Activated T-helper 2 cell treated with anti-CD3 and anti-CD28 coated beads, Interferon-gamma antibody, Interleukin-2, Interleukin-4, amounts not matched to agents 10 μg/mL and 5 μg/mL and 100 μg/mL, durations not matched to agents 14 hours and 24 hours and 36 hours (primary cell): Measurements from ENCODE around the gene NRP1. TPM values are rescaled to one million over a fixed set of nuclear protein-coding genes. Genes with fewer than 3 reads are reported as not detected.
"Not testable (repeated sequence)": the region's sequence is repeated elsewhere in the genome, so short reads cannot be mapped to it uniquely, and the experiment has no call there.

Source experiments
- DNase-seq: peaks from one replicate; pipeline ENCODE4 v3.0.0; 2021; ENCODE audit warnings: low spot score
- H3K27ac Mint-ChIP-seq: one replicate; pipeline ENCODE4 v1.8.0; 2021; ENCODE audit warnings: mixed read lengths
- H3K27me3 Mint-ChIP-seq: one replicate; pipeline ENCODE4 v1.8.0; 2021; ENCODE audit warnings: low read depth, mixed read lengths
- H3K36me3 Mint-ChIP-seq: one replicate; pipeline ENCODE4 v1.8.0; 2021; ENCODE audit warnings: low read depth, mixed read lengths
- H3K4me1 Mint-ChIP-seq: one replicate; pipeline ENCODE4 v1.8.0; 2021; ENCODE audit warnings: low read depth, mixed read lengths
- H3K4me3 Mint-ChIP-seq: one replicate; pipeline ENCODE4 v1.8.0; 2021; ENCODE audit warnings: low read depth, mild to moderate bottlenecking, moderate library complexity, mixed read lengths
- H3K9me3 Mint-ChIP-seq: one replicate; pipeline ENCODE4 v1.8.0; 2021; ENCODE audit warnings: mixed read lengths
- intact Hi-C: fragments of 100-400 bp; cut with micrococcal nuclease; formaldehyde crosslinking; loops from one replicate; pipeline ENCODE4 v1.15.1; 2023
- total RNA-seq: library from RNA; stranded (reverse); gene quantifications from 2 replicates; pipeline ENCODE4 v1.2.3, GENCODE V29; 2022

Gene NRP1
- total RNA-seq, 1 donor from 2014 or later: 6.1 TPM

DNA sequence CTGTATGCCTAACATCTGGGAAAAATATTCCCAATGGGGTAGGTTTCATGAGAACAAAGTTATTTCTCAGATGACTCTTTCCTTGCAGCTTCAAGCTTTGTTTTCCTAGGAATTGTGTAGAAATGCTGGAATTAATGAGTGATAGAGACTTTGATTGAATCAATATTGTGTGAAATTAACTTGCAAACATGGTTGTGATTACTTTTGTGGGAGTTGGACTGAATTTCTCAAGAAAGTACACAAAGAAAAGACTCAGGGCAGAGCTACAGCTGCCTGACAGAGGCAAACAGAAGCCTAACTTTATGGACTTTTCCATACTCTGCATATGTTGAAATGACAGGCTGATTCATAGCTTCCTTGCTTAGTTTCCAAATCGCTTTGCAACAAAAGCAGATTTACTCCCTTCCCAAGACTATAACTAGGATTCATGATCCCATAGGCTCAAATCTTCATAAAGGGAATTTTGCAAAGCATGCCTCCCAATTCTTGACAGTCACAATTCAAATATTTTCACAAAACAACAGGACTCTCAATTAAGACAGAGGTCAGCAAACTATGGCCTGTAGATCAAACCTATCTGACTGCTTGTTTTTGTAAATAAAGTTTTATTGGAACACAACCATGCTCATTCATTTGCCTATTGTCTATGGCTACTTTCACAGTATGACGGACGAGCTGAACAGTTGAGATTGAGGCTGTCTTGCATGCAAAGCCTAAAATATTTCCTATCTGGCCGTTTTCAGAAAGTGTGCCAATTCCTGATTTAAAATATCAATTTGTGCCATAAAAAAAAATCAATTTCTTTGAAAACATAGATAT, 27.6 kb downstream of the NRP1 start:
- no peaks in the 10 kb centered on the region for H3K36me3 Mint-ChIP-seq
- intact Hi-C loops: no loop called here
- H3K4me3 Mint-ChIP-seq: no peak overlapping the region
- peaks cover 5% of the 10 kb centered on the region for H3K27me3 Mint-ChIP-seq
- H3K27ac Mint-ChIP-seq: no peak overlapping the region
- peaks cover 2% of the 10 kb centered on the region for H3K4me1 Mint-ChIP-seq
- H3K9me3 Mint-ChIP-seq: no peaks in the 10 kb centered on the region
- no peak for DNase-seq

DNA sequence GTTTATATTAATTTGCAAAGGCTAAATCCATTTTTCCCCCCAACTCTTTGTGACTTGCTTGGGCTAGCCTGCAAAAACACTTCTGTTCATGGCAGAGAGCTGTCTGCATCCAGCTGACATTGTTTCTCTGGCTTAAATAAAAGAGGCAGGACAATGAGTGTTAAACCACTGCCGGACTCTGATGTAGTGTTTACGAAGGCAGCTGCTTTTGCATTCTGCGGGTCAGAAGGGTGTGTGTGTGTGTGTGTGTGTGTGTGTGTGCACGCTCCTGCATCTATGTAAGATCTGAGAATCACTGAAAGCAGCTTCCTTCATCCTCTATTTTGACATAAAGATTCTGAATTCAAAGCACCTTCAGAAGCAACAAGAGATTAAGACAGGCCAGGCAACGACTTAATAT, 28.3 kb downstream of the NRP1 start:
- no peak overlapping the region for H3K27ac Mint-ChIP-seq
- intact Hi-C loops: no loop called here
- no peak overlapping the region for H3K4me3 Mint-ChIP-seq
- H3K9me3 Mint-ChIP-seq: no peaks in the 10 kb centered on the region
- H3K27me3 Mint-ChIP-seq: peaks cover 5% of the 10 kb centered on the region
- H3K4me1 Mint-ChIP-seq: peaks cover 2% of the 10 kb centered on the region
- no peak for DNase-seq
- no peaks in the 10 kb centered on the region for H3K36me3 Mint-ChIP-seq

DNA sequence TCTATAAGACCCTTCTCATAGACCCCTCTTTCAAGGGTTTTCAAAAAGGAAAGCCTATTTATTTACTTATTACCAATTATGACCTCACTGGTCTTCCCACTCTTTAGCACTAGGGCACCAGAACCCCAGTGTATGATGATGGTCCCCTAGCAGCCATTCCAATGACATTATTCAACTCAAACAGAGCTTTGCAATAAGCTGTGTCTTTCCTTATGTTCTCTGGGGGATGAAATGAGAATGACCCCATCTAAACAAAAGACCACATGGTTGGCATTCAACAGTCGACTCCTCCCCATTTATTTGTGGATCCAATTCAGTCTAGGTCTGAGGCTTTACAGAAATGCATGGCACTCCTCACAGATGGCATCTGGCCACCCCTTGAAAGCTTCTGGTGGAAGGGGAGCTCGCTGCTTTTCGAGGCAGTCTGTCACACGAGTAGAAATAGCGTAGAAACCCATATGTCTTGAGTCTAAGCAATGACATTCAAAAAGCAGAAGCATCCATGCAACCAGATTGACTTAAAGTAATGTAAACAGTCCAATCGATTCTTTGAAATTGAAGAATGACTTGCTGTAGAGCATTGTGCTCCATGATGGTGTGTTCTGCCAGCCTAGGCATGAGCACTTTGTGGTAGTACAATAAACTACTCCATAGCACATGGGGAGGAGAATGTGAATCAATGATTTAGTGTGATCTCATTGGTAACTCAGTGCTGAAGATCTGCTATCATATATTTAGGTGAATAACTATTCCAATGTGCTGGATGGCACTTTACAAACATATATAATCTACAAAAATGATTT, 29.8 kb downstream of the NRP1 start:
- Mint-ChIP-seq H3K27me3 (peaks cover 5% of the 10 kb centered on the region), H3K27ac (no peak overlapping the region), H3K4me3 (no peak overlapping the region), H3K4me1 (peaks cover 2% of the 10 kb centered on the region), H3K36me3 (no peaks in the 10 kb centered on the region), H3K9me3 (no peaks in the 10 kb centered on the region)
- no peak for DNase-seq
- intact Hi-C loops: no loop called here

DNA sequence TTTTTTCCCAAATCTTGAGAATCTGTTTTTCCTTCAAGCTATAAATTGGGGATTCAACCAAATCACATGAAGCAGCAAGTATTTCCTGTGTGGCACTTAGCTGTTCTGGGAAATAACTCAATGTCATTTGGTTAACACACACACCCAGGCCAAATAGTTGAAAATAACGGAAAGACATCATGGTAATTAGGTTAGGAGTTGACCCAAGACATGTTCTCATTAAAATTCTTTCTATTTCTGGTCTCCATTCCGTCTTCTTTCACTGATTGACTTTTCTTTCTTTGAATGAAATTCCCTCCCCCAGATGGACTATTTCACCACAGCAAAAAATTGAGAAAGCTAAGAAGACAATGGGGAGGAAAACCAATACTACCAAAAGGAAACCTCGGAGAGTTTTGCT, 30.5 kb downstream of the NRP1 start:
- no peak for DNase-seq
- no peak overlapping the region for H3K4me3 Mint-ChIP-seq
- peaks cover 5% of the 10 kb centered on the region for H3K27me3 Mint-ChIP-seq
- no peak overlapping the region for H3K27ac Mint-ChIP-seq
- peaks cover 2% of the 10 kb centered on the region for H3K4me1 Mint-ChIP-seq
- H3K36me3 Mint-ChIP-seq: no peaks in the 10 kb centered on the region
- no peaks in the 10 kb centered on the region for H3K9me3 Mint-ChIP-seq
- intact Hi-C loops: no loop called here

DNA sequence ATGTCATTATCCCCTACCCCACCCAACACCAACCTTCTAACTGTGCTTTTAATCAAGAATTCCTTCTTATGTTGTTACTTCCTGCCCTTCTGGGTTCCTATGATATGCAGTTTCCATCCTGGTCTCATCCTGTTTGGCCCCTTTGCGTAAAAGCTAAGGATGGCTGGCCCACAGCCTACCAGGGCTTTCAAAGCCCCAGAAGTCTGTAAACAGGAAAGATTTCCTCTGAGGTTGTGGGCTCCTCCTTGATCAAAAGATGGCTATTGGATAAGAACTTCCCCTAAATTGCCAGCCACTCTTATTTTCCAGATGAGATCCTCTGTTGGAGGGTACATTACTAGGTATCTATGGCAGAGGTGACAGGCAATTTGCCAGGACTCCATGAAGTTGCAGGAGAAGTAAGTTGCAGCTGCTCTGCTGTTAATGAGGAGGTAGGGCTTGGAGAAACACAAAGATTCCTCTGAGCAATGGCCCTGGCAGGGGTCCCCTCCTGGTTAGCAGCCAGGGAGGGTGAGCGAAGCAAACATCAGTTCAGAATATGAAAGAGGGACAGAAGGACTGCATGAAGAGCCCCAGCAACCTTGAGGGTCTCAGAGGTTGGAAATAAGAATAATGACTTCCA, 32.1 kb downstream of the NRP1 start:
- DNase-seq: no peak
- Mint-ChIP-seq H3K4me3 (no peak overlapping the region), H3K36me3 (no peaks in the 10 kb centered on the region), H3K4me1 (peaks cover 8% of the 10 kb centered on the region), H3K27ac (no peak overlapping the region), H3K9me3 (no peaks in the 10 kb centered on the region), H3K27me3 (peaks cover 8% of the 10 kb centered on the region)
- intact Hi-C loops: no loop called here

DNA sequence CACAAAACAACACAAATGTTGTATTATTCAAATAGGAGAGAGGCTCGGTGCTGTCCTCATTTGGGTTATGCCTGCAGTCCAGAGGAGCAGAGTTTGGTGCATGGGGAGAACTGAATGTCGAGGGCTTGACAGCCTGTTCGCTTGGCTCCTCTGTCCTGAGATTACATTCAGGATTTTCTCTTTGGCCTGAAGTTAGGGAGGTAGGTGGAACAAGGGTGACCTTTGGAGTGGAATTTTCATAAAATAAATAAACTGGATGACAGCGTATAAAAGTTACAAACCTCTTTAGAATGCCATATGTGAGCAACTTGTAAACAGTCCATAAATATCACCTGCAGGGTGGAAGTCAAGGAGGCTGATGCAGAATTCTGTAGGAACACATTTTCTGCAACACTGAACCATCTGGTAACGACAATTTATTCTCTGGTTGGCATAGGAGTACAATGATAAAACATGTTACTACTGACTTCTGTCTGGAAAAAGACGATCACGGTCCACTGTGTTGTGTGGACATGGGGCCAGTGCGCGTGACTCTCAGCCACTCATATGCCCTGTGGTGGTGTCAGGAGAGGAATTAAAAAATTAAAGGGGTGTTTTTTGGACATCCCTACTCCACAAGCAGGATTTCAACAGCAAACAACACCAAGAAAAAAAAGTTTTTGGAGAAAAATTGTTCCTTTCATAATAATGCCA, 33.2 kb downstream of the NRP1 start:
- Mint-ChIP-seq H3K9me3 (no peaks in the 10 kb centered on the region), H3K27me3 (peaks cover 10% of the 10 kb centered on the region), H3K27ac (no peak overlapping the region), H3K36me3 (no peaks in the 10 kb centered on the region), H3K4me1 (peaks cover 8% of the 10 kb centered on the region), H3K4me3 (no peak overlapping the region)
- no peak for DNase-seq
- intact Hi-C loops: no loop called here

DNA sequence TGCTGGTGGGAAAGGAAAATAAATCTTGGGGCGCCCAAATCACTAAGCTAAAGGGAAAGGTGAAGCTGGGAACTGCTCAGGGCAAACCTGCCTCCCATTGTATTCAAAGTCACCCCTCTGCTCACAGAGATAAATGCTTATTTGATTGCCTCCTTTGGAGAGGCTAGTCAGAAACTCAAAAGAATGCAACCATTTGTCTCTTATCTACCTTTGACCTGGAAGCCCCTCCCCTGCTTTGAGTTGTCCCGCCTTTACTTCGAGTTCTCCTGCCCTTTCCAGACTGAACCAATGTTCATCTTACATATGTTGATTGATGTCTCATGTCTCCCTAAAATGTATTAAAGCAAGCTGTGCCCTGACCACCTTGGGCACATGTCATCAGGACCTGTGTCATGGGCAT, 33.9 kb downstream of the NRP1 start:
- intact Hi-C loops, H3K27me3 Mint-ChIP-seq, H3K4me3 Mint-ChIP-seq: not testable (repeated sequence)

DNA sequence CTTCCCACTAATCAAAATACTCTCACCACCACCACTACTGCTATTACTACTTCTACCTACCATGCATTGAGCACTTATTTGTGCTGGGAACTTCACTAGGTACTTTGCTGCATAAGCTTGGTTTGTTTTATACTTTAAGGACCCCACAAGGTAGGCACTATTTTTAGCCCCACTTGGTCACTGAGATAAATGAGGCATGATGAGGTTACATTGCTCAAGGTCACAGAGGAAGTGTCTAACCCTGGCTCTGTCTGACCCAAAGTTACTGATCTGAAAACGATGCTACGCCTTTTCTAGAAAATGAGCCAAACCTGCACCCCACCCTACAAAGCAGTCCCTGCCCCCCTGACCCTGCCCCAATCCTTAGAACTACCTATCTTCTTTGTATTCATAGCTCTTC, 35.6 kb downstream of the NRP1 start:
- Mint-ChIP-seq H3K9me3 (no peaks in the 10 kb centered on the region), H3K36me3 (no peaks in the 10 kb centered on the region), H3K4me1 (peaks cover 8% of the 10 kb centered on the region), H3K27me3 (peaks cover 10% of the 10 kb centered on the region), H3K27ac (no peak overlapping the region), H3K4me3 (no peak overlapping the region)
- DNase-seq: no peak
- intact Hi-C loops: no loop called here

More for the DNA sequence above, 33.9 kb downstream of the NRP1 start:
- H3K4me1 Mint-ChIP-seq, H3K27ac Mint-ChIP-seq, H3K36me3 Mint-ChIP-seq, DNase-seq, H3K9me3 Mint-ChIP-seq: not testable (repeated sequence)

DNA sequence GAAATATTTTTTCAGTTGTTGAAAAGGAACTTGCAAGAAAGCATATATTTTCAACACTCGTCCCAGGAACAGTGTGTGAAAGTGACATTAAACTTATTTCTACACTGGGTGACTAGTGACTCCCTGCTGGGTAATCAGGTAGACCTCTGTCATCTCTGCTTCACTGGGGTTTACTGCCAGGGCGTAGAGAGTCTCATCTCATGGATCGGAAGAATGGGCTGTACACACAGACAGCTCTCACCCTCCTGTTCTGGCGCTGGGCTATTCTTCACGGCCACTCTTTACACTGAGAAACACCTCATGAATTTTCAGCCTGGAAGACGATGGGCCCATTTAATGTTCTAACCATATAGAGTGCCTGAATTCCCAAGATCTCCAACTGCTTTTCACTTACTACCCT, 36.4 kb downstream of the NRP1 start:
- peaks cover 8% of the 10 kb centered on the region for H3K4me1 Mint-ChIP-seq
- peaks cover 10% of the 10 kb centered on the region for H3K27me3 Mint-ChIP-seq
- H3K4me3 Mint-ChIP-seq: no peak overlapping the region

DNA sequence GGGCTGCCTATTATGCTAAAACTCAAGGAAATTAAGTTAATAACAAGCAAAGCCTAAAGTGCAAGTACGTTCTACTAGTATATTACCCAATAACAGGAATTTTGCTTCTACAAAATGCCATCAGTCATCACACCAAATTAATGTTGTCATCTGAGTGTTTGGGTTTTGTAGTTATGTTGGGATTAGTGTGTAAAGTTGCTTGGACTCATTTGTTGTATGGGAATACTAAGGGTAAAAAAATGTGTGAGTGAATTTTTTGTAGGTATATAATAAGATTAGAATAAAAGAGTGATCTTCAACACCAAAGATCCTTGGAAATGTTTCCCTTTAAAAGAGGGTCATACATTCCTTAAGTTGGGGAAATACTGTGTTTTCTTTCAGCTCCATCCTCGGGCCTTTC, 38.6 kb downstream of the NRP1 start:
- H3K4me3 Mint-ChIP-seq: no peak overlapping the region
- peaks cover 5% of the 10 kb centered on the region for H3K27me3 Mint-ChIP-seq
- H3K4me1 Mint-ChIP-seq: peaks cover 7% of the 10 kb centered on the region
- H3K36me3 Mint-ChIP-seq: no peaks in the 10 kb centered on the region
- no peak overlapping the region for H3K27ac Mint-ChIP-seq
- no peak for DNase-seq
- intact Hi-C loops: no loop called here
- no peaks in the 10 kb centered on the region for H3K9me3 Mint-ChIP-seq

More for the DNA sequence above, 36.4 kb downstream of the NRP1 start:
- intact Hi-C loops: no loop called here
- no peak for DNase-seq
- Mint-ChIP-seq H3K36me3 (no peaks in the 10 kb centered on the region), H3K27ac (no peak overlapping the region), H3K9me3 (no peaks in the 10 kb centered on the region)

DNA sequence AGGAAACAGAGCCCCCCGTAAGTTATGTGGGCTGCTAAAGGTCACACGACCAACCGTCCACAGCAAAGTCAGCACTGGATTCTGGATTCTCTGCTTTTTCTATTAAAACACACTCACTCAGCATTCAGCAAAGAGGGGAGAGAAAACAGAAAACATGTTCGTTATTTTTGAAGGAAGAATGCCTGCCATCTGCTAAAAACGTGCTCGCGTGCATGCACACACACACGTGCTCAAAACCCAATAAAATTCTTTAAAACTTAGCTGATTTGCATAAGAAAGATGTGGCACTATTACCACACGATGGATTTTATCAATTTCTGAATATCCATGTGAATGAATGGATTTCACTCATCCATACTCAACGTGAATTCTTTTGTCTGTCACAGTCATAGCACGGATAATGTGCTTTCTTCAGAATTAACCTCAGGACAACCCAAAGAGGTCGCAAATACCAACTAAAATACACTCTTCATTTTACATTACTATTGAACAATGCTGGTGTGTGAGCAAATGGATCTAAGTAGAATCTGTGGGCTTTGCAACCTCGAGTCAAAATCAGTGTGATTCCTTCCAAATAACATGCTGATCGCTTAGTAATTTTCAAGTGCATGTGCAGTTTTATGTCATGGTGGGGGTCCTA, 40.8 kb downstream of the NRP1 start:
- H3K9me3 Mint-ChIP-seq: no peaks in the 10 kb centered on the region

DNA sequence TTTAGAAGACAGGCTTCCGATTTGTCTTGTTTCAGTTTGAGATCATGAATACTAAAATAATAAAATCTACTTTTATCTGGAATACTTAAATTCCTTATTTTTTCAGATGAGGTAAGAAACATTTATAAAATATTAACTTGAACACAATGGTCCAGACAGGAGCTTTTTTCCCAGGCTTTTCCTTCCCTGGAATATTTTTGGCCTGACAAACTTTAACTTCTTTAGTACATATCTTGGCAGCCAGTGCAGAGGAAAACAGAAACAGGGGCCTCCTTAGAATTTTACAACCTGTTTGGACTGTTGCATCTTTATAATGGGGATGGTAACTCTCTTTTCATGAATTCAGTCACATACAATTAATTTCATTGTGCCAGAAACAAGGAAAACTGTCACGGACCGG, 41.4 kb downstream of the NRP1 start:
- Mint-ChIP-seq H3K27me3 (peaks cover 9% of the 10 kb centered on the region), H3K36me3 (no peaks in the 10 kb centered on the region), H3K4me1 (peaks cover 1% of the 10 kb centered on the region), H3K9me3 (no peaks in the 10 kb centered on the region), H3K4me3 (no peak overlapping the region), H3K27ac (no peak overlapping the region)
- intact Hi-C loops: no loop called here
- no peak for DNase-seq

More for the DNA sequence above, 40.8 kb downstream of the NRP1 start:
- Mint-ChIP-seq H3K27ac (no peak overlapping the region), H3K4me1 (peaks cover 5% of the 10 kb centered on the region), H3K36me3 (no peaks in the 10 kb centered on the region), H3K27me3 (peaks cover 7% of the 10 kb centered on the region), H3K4me3 (no peak overlapping the region)
- DNase-seq: no peak
- intact Hi-C loops: no loop called here
